GM12892 (cell line): ENCODE results near the gene CLDN25.

ENCODE experiments used
- POLR2A ChIP-seq: IDR thresholded peaks from 2 replicates; pipeline ENCODE4 v1.6.1; 2011; ENCODE audit warnings: low read depth, low read length, control low read depth
- POLR2AphosphoS5 ChIP-seq: IDR thresholded peaks from 2 replicates; pipeline ENCODE4 v1.6.1; 2011; ENCODE audit warnings: low read depth, low read length, control low read depth
- TAF1 ChIP-seq: IDR thresholded peaks from 2 replicates; pipeline ENCODE4 v1.6.1; 2011; ENCODE audit warnings: low read depth, mild to moderate bottlenecking, control low read depth, low read length, borderline replicate concordance

DNA sequence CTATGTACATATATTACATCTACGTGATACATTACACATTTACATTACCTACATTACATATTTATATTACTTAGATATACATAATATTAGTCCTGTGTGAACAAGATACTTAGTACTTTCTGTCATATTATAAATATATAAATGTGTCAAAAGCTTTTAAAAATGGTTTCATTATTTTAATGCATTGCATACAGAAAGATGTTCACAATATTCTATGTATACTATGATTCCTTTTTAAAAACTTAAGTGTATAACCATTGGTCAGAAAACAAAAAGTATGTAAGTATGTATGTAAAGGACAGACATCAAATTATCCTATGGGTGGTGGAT, 5.5 kb upstream of the CLDN25 start:
- TF ChIP-seq POLR2A (no peak), POLR2AphosphoS5 (no peak), TAF1 (no peak)
